GM21515 (cell line): ENCODE measurements around the gene MCCC2.
A peak's percentile ranks its signal among the peaks of the same experiment; 100 is the strongest.
"Not testable (repeated sequence)": the region's sequence is repeated elsewhere in the genome, so short reads cannot be mapped to it uniquely, and the experiment has no call there.

Experiments used
- ATAC-seq: cut with Tn5 transposase; IDR thresholded peaks from one replicate; pipeline ENCODE4 v1.9.1; 2021; ENCODE audit not compliant: unreplicated experiment

MCCC2 gene

GRCh38 chr5:71596169-71596568 is 9.0 kb downstream of the MCCC2 start:
- ATAC-seq = no peak

GRCh38 chr5:71597001-71597400 is 9.9 kb downstream of the MCCC2 start:
- ATAC-seq = no peak

- ATAC-seq = no peak
Measured at GRCh38 chr5:71600783-71601182, 13.6 kb downstream of the MCCC2 start.

DNA sequence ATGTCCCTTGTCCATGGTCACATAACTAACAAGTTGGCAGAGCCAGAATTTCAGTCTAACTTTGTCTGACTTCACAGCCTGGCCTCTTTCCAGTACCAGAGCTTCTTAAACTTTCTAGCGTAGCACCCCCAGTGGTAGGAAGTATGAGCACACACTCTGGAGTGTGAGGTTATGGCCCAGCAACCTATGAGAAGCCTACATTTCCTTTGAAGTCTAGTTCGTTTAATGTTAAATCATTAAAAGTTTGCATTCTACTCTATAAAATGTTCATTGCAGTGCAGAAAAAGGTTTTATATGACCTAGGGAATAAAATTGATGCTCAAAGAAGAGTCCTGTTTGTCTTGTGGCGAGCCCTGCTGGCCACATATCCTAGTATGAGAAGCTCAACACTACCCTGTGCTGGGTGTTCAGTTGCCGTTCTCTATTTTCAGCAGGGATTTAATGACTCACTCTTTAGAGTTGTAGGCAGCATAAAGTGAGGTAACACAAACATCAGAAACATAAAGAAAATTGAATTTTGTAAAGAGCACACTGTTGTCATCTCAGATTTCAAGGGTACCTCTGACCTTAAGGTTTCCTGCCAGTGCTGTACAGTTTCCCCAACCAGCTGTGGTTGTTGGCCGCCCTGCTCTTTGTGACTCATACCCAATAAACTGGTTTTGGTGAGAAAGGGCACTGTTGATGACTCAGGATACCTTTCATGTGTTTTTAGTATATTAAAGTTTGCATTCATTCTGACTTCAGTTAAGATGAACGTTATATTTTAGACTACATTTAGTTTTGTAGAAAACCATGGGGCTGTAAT is 14.3 kb downstream of the MCCC2 start:
- peak; percentile 94 for ATAC-seq

- not testable (repeated sequence) for ATAC-seq
Measured at GRCh38 chr5:71609916-71610315, 22.8 kb downstream of the MCCC2 start.

DNA sequence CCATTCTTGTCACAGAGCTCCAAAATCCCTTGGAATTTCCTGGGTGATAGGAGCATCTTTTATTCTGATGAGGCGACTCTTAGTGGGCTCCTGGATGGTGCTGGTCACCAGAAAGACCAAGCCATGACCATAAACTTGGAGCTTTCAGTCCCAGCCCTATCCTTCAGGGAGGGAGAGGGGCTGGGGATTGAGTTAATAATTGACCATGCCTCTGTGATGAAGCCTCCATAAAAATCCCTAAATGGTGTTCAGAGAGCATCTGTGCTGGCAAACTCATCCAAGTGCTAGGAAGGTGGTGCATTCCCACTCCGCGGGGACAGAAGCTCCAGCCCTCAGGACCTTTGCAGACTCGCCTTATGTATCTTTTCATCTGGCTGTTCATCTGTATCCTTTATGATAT is 28.7 kb downstream of the MCCC2 start:
- no peak for ATAC-seq

- ATAC-seq = no peak
Measured at GRCh38 chr5:71620630-71621029, 33.5 kb downstream of the MCCC2 start.

GRCh38 chr5:71621268-71621667 is 34.1 kb downstream of the MCCC2 start:
- no peak for ATAC-seq

- ATAC-seq = no peak
Measured at GRCh38 chr5:71621741-71622140, 34.6 kb downstream of the MCCC2 start.

- ATAC-seq = no peak
Measured at GRCh38 chr5:71623221-71623794, 36.2 kb downstream of the MCCC2 start.

DNA sequence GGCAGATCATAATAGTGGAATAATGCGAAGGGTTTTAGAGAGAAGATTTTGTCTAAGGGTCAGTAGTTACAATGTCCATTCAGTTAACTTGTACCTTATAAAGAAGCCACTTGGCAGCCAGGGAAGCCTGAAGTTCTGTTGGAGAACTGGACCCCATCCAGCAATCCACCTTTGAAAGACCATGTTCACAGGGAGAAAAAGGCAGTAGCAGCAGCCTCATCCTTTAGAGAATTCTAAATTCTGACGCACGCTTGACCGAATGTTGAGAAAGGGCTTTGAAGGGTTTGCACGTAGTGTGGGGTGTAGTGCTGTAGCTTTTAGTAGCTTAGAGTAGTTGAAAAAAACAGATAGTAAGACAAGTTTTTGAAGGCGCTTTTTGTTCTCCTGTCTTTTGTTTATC is 42.8 kb downstream of the MCCC2 start:
- ATAC-seq = no peak

GRCh38 chr5:71631070-71631469 is 43.9 kb downstream of the MCCC2 start:
- no peak for ATAC-seq

DNA sequence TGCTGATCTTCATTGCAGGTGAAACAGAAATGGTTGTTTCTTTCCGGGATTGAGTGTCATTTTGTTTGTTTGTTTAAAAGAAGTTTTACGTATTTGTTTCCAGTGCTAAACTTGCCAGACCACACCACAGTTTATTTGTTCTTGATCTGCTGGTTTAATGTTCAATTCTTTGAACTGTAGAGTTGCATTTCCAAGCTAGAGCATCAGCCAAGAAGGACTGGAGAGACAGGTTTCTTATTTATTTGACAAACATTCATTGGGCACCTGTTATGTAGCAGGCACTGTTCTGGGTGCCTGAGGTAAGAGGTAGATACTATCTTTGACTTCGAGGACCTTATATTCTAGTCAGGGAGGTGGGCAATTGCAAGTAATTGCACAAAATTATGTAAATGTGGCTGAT is 45.0 kb downstream of the MCCC2 start:
- ATAC-seq = no peak

DNA sequence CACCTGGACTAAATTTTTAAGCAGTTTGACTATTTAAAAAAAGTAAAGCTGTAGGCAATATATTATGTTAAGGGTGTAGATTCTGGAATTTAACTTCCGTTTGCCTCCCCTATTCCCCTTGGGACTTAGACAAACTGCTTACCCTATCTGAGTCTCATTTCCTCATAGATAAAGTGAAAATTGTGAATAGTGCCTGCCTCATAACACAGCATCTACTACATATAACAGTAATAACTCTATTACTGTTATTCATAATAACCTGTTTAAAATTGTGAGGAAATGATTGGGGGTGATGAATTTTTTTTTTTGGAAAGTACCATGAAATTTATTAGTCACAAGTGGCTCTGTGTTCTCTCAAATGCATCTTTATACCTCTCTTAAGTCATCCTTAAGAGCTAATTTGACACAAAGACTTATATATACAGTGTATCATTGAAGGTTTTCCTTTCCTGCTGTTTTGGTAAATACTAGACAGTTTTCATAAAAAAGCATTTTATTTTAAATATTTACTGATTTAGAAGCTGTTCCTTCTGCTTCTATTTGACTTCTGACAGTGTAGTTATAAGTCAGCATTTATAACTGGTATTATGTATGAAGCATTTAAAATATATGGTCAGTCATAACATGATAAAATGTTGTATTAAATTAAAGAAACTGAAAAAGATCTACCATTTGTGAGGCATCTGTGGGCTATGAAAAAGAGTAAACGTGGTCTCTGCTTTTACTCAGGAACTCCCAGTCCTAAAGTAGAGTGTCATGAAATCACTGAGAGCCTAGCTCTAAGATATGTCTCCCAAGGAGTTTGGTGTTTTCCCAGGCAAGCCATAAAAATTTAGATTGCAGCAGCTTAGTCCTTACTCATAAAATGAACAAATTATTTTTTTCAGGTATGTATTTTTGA is 46.4 kb downstream of the MCCC2 start:
- no peak for ATAC-seq

- ATAC-seq = no peak
Measured at GRCh38 chr5:71637133-71637532, 50.0 kb downstream of the MCCC2 start.

DNA sequence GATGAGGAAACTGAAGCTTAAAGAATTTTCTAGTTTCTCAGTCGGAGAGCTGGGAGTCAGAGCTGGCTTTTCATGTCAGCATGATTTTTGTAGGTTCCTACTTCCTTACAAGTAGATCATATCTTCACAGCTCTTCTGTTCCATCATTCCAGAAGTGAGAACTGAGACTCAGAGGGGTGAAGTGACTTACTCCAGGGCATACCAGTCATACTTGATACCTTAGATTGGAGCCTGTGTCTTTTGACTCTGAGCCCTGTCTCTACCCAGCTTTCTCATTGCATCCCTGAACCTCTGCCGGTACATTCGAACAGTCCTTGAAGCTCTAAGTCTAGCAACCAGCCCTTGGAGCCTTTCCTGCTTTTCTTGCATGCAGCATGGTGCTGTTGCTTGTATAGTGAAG is 53.3 kb downstream of the MCCC2 start:
- no peak for ATAC-seq

GRCh38 chr5:71645030-71645429 is 57.9 kb downstream of the MCCC2 start:
- no peak for ATAC-seq

GRCh38 chr5:71650940-71651339 is 63.8 kb downstream of the MCCC2 start:
- not testable (repeated sequence) for ATAC-seq

DNA sequence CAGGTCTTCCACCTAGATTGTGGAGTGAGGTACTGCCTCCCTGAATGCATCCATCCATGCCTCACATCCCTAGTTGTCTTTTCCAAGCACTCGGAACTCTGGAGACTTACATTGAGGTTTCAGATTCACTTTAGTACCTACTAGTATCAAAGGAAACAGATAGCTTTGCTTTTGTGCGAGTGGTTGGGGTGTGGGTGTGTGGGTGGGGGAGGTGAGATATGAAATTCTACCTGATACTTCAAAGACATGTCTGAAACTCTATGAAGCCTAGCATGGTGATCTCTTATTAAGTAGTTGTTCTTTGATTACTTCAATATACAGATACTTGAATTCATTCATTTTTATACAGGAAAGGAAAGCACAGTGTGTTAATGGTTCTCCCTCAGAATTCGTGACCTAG is 64.4 kb downstream of the MCCC2 start:
- no peak for ATAC-seq

DNA sequence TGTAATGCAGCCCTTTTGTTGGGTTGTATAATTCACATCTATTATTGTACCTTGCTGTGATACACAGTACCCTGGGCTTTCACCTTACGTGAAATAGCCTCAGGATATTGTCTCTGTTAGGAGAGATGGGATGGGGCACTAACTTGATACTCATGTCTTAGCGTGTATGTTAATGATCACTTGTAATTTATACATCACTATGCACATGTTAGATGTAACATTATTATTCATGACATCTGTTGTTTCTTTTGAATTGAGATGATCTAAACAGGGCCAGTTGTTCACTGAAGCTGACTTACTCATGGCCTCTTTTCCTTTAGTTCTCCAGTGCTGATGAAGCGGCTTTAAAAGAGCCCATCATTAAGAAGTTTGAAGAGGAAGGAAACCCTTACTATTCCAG is 65.2 kb downstream of the MCCC2 start:
- no peak for ATAC-seq

DNA sequence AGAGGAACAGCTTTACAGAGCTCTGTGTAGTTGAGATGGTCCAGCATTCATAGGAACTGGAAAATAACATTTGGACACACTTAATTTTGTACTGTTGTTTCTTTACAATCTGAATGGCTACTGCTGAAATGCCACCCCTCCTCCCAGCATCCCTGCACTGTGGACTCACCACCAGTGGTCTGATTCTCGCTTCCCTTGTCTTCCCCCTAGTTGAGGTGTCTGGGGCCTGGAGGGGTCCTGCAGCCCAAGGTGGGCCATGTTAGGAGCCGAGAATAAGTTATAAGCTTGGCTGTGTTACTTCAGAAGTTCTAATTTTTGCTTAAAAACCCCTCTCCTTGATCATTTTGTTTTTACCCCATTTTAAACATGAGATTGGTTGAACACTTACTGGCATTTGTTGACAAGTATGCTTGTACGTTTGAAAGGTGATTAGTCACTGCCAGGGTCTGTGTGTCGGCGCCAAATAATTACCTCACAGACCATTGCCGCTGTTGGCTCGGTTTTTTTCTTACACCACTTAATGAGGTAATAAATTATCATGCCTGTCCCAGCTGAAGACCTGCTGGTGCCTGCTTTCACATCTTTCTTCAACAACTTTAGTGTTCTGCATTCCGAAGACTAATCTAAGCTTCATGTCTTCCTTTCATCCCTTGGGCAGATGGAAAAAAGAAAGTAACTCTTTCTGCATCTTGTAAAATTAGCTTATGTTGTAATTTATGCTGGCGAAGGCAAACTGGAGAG is 65.8 kb downstream of the MCCC2 start:
- ATAC-seq = no peak
